ENCODE data around the gene IFITM5. TPM values are rescaled to one million over a fixed set of nuclear protein-coding genes. Genes with fewer than 3 reads are reported as not detected.

IFITM5 gene
- total RNA-seq (2021; ENCODE audit: unreplicated experiment) = not detected
- 0.30 TPM for polyA plus RNA-seq (2012; ENCODE audit: insufficient read length)
- not detected for Bru-seq, nascent RNA
- BruChase-seq, experiment 1, labeled RNA remaining after a 2-hour chase = not detected
- not detected for BruChase-seq, experiment 2, labeled RNA remaining after a 6-hour chase
- long read RNA-seq = 0 reads

- Histone ChIP-seq H3K4me3 (ENCODE audit: low read depth in 2 of 2, low read length in 2 of 2) (no peak within 1 kb of the TSS), H3K27ac (ENCODE audit: low read length) (peak within 1 kb of the TSS; percentile 35), H3K4me1 (ENCODE audit: control insufficient read depth, insufficient read depth, low read length) (peaks cover 34% of the 10 kb centered on the region), H3K27me3 (ENCODE audit: control insufficient read depth, insufficient read depth, low read length) (no peaks in the 10 kb centered on the region), H3K36me3 (ENCODE audit: control insufficient read depth, insufficient read depth, low read length) (no peaks in the 10 kb centered on the region), H3K9me3 (ENCODE audit: control insufficient read depth, insufficient read depth, low read depth, low read length) (no peaks in the 10 kb centered on the region)
- intact Hi-C loops (cut with micrococcal nuclease; ENCODE audit: unreplicated experiment) = no loop called here
- DNase-seq (ENCODE audit: low read depth, low spot score) (no peak), ATAC-seq (no peak)
- in situ Hi-C loops (cut with HindIII; ENCODE audit: low pct_unique_long_range_greater_than_20kb, low sequenced_read_pairs) = no loop called here
- TF ChIP-seq POLR2AphosphoS5 (IDR thresholded peaks at IDR 0.05; ENCODE audit: low read depth, low read length) (no peak), CTCF (IDR thresholded peaks at IDR 0.05) (no peak), TCF7L2 (IDR thresholded peaks at IDR 0.05; ENCODE audit: low read depth, low read length) (no peak), SIN3A (IDR thresholded peaks at IDR 0.05; ENCODE audit: borderline replicate concordance, insufficient read depth, low read depth, low read length) (no peak), REST (IDR thresholded peaks at IDR 0.05; ENCODE audit: insufficient read depth in 1 of 2, low read depth in 2 of 2, low read length in 1 of 2) (no peak)
- ChIA-PET CTCF (no interaction called here), POLR2A (no interaction called here)
- BruUV-seq (replicated peaks) = no TSS peak
Observed at GRCh38 chr11:299081-299891, at the start of gene IFITM5. IFITM5 (minus strand) TSS chr11:299526; CDS start chr11:299490, 36 bp downstream.

GRCh38 chr11:346529-346928 lies 47.2 kb upstream of the IFITM5 start:
- TF ChIP-seq TCF7L2 (IDR thresholded peaks at IDR 0.05; ENCODE audit: low read depth, low read length) = no peak
- H3K4me3 ChIP-seq (ENCODE audit: low read depth in 2 of 2, low read length in 2 of 2) = no peak overlapping the region
- no TSS peak for BruUV-seq (replicated peaks)
- intact Hi-C loops (cut with micrococcal nuclease; ENCODE audit: unreplicated experiment) = no loop called here
- H3K27me3 ChIP-seq (ENCODE audit: control insufficient read depth, insufficient read depth, low read length) = no peaks in the 10 kb centered on the region
- ChIA-PET CTCF (no interaction called here), POLR2A (interaction anchor here (0.7 kb wide), 2 partner anchors 11 to 100 kb away, joined by 8 to 11 read pairs; no protein-coding TSS in a partner anchor)
- peaks cover 11% of the 10 kb centered on the region for H3K4me1 ChIP-seq (ENCODE audit: control insufficient read depth, insufficient read depth, low read length)
- in situ Hi-C loops (cut with HindIII; ENCODE audit: low pct_unique_long_range_greater_than_20kb, low sequenced_read_pairs) = no loop called here
- no peaks in the 10 kb centered on the region for H3K9me3 ChIP-seq (ENCODE audit: control insufficient read depth, insufficient read depth, low read depth, low read length)
- no peak overlapping the region for H3K27ac ChIP-seq (ENCODE audit: low read length)
- DNase-seq (ENCODE audit: low read depth, low spot score) (no peak), ATAC-seq (no peak)
- H3K36me3 ChIP-seq (ENCODE audit: control insufficient read depth, insufficient read depth, low read length) = no peaks in the 10 kb centered on the region
